NCI-H1105 (cell line): ENCODE results near the gene PSRC1.
"Not testable (repeated sequence)": the region's sequence is repeated elsewhere in the genome, so short reads cannot be mapped to it uniquely, and the experiment has no call there.

ENCODE experiments used
- DNase-seq: peaks from one replicate; lab custom pipeline; 2025; lab: John Stamatoyannopoulos, UW

PSRC1 gene

GRCh38 chr1:109282952-109283747 lies at the start of gene PSRC1:
TSS of gene PSRC1 (minus strand) at chr1:109283145.
- peak; percentile 97 for DNase-seq

GRCh38 chr1:109331113-109331512 lies 48.2 kb upstream of the PSRC1 start:
- no peak for DNase-seq

DNA sequence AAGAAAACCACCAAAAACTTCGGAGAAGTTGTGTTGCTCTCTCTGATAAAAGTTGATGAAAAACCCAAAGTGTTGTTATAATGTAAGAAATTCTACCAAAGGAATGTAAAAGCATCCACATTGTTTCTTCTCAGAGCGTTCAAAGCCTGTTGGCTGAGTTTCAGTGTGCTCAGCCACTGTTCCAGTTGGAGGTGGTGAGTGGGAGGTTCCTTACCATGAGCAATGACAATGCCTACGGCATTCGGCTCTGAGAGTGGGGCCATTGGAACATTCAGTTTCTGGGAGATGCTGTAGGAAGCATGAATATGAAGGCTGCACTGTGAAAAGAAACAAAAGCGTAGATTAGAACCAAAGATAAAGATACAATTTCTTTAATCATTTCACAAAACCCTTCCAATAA lies 44.3 kb upstream of the PSRC1 start:
- no peak for DNase-seq

GRCh38 chr1:109322974-109323373 lies 40.0 kb upstream of the PSRC1 start:
- DNase-seq, result no peak

DNA sequence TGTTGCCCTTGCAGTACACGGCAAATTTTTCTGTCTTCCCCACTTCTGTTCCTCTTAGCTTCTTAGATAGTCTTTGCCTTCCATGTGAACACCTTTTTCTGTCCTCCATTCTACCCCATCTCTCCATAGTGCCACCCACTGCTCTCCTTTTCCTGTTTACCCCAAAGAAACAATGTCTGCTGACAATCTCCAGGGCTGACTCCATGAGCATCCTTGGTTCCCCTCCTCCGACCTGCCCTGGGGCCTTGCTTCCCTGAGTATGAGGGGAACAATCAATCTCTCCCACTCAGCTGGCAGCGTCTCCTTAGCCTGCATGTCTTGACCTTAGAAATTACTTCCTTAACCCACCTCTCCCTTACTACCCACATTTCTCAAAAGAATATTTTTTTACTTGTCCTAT lies 36.2 kb upstream of the PSRC1 start:
- no peak for DNase-seq

DNA sequence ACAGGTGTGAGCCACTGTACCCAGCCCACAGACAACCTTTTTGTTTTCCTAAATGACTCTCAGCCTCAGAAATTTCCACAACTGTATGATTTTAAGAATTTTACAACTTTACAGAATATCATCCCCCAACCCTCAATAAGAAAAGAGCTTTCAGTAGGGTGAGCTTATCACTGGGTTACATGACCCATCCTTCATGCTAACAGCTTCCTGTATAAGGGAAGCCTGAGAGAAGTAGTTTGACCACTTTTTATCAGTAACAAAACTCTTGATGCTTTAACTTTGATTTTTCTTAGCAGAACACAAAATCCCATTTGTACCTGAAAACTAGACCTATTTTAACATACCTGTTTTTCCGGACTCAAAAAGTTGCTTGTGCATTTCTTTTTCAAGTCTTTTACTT lies 33.6 kb upstream of the PSRC1 start:
- no peak for DNase-seq

- no peak for DNase-seq
Observed at GRCh38 chr1:109315288-109315687, 32.3 kb upstream of the PSRC1 start.

DNA sequence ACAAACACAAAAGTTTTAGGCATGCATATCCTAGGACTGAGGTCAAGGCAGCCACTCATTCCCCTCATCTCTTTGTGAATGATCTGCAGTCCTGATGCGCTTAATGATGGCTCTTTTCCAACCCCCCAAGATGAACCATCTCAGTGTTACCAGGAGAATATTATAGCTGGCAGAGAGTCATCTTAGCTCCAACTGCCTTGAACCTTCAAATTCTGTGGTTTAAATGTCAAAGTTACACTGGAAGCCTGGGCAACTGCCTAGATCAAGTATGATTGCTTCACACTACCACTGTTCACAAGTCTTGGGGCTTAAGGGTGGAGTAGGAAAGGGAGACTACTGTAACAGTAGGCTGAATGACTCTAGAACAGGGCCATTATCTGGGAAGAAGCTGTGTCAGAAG lies 31.9 kb upstream of the PSRC1 start:
- no peak for DNase-seq

DNA sequence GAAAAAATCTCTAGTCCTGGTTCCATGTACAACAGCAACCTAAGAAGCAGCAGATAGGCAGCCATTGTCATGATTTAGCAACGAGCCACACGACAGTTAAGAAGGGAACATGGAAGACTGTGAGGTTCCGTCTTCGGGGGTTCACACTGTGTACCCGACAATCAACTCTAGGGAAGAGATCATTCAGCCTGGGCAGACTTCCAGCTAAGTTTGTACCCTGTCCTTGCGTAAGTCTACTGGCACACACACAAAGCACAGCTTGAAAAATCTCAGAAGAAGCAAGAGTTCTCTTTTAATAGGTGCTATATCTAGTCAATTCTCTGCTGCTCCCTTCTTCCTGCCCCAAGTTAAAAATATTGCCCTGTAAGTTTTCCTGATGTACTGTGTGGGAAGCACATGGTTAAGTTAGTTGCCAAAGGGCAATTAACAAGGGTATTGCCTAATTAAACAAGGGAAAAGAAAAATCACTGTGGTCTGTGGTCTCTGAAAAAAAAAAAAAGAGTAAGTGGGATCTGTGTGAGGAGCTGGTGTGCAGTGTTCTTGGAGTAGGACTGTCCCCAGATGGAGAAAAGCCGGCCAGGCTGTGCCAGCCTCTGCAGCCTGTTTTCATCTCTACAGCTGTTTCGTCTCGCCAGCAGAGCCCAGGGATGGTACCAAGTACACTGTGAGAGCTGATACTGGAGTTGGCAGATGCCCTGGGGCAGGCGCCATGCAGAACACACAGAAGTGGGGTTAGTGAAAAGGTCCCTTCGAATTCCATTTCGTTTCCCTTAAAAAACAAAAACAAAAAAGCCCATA lies 30.2 kb upstream of the PSRC1 start:
- DNase-seq, result no peak

GRCh38 chr1:109312246-109312645 lies 29.3 kb upstream of the PSRC1 start:
- no peak for DNase-seq

- DNase-seq, result no peak
Observed at GRCh38 chr1:109309347-109309746, 26.4 kb upstream of the PSRC1 start.

- peak; percentile 45 for DNase-seq
Observed at GRCh38 chr1:109307274-109308021, 24.5 kb upstream of the PSRC1 start.

GRCh38 chr1:109306832-109307273 lies 23.9 kb upstream of the PSRC1 start, which contains the start of gene MYBPHL:
TSS of gene MYBPHL (minus strand) at chr1:109307011. CDS start at chr1:109306991, 20 bp downstream.
- no peak for DNase-seq

DNA sequence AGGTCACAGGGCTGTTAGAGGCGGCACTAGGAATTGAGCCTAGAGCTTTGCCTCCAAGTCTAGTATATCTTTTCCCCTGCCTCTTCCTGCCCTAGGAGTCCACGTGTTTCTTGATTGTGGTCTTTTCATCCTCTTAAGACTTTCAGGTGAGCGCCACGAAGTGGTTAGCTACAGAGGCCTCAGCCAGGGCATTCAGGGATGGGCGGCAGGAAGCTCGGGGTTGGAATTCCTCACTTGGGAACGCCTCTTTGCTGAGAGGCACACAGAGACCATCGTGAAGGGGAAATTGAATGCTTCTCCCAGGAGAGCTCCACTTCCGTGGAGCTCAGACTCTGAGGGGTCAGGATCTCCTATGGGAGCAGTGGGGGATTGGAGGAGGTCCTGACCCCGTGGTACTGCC lies 23.0 kb upstream of the PSRC1 start:
- DNase-seq, result not testable (repeated sequence)

DNA sequence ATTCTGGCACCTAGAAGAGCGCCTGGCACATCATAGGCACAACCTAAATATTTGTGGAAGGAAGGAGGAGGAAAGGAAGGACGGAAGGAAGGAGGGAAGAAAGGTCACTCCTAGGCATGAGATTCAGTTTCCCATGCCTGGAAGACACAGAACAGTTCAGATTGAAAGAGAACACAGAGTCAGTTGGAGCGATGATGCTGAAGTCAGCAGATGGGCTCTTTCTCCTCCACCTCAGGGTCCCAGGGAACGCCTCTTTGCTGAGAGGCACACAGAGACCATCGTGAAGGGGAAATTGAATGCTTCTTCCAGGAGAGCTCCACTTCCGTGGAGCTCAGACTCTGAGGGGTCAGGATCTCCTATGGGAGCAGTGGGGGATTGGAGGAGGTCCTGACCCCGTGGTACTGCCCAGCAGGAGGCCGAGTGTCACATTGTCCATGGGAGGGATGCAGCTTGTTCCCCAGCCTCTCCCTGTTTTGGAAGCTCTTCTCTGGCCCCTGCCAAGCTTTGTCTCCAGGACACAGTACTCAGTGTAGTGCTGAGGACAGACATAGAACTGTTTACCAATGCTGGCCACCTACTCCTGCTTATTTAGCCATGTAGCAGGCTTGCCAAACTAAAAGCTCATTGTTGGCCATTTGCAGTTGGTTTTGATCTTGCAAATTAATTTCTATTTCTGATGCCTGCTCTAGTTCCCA lies 21.4 kb upstream of the PSRC1 start:
- DNase-seq, result no peak

GRCh38 chr1:109301874-109302273 lies 18.9 kb upstream of the PSRC1 start:
- DNase-seq, result no peak

DNA sequence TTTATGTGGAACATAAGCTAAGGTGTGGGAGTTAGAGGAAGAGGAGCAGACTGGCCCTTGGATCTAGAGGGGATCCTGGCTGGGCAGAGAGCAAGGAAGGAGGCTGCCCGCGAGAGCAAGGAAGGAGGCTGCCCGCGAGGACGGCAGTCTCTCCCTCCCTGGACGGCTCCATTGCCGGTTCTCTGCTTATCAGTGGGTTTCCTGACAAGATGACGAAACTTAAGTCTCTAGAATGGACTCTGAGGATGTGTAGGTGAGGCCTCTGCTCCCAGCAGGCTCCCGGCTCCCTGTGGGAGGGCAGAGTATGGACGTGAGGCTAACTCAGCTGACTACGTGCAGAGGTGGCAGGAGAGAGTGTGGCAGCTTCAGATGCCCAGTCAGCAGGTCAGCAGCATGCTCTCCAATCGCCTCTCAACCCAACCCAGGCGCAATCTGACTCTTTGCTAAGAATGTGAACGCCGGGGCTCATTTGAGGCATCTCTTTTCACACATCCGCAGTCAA lies 17.8 kb upstream of the PSRC1 start:
- no peak for DNase-seq

DNA sequence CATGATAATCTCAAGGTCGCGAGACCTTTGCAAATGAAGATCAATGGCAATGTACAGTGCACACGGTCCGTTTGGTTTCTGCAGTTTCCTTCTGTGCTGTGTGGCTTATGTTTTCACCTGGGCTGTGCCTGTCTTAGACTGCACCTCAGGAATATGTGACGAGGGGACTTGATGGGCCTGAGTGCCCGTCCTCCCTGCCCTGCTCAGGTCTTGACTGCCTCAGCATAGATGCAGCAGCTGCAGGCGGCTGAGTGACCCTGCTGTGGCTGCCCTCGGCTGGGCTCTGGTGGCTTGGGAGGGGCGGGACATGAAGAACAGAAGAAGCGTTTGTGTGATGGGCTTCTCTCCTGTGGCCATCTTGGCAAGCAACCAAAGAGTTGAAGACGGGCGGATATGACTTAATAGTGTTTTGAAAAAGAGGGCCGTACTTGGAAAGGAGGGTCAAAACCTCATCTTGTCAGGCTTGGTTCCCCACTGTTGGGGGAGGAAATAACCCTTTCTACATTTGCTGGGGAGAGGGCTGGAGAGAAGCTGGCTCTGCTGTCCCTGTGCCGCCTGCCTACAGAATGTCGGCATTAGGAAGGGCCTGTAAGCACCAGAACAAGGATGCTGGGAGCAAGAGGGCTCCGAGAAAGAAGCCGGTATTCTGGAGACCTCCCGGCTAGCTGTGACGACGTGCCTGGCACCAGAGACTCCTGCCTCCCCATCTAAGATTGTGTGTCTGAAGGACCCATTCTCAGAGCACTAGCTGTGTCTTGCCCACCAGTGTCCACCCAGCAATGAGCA lies 16.8 kb upstream of the PSRC1 start:
- DNase-seq, result no peak

DNA sequence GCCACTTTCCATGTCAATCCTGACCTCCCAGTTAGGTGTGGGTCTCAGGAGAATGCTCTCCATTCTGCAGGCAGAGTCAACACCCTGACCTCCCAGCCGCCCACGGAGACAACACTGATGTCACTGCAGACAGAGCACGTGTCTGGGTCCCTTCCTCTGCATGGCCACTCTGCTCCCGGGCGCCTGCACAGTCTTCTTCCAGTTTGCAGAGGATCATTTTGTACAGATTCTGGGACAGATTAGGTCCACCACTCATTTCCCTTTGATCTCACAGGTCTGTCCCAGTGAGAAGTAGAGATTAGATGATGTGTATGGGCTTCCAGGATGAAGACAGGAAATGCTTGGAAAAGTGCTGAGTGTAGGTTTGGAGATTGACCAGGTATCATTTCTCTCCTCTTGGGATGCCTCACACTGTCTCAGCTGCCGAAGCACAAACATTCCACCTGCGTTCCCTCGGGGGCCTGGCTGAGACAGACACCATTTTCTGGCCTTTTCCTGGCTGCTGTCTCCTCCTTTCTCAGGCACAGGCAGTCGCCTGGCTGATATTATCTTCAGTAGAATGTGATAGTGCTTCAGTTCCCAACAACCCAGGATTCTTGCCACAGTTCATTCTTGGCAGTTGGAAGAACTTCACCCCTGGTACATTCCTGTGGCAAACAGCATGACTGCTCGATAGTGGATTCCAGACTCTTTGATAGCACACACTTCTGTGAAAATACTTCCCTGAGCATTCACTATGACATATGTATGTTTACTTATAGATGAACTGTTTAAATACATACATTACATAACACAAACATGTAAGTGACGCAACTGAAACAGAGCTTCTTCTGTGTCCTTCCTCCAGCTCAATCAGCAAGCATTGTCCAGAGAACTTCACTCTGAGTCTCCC lies 16.0 kb upstream of the PSRC1 start:
- DNase-seq, result no peak

DNA sequence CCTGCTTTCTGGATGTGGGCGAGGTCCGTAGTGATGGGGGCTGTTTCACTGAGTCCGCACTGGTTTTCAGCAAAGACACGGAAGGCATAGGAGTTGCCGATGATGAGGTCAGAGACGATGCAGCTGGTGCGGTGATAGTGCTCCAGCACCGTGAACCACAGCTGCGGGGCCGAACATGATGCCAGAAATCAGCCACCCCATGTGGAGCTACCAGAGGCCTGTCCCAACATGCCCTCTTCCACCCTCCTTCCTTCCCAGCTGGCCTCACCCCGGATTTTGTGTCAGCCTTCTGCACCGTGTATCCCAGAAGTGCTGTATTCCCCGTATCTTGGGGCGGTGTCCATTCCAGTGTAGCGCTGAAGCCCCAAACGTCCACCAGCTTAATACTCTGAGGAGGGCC lies 13.8 kb upstream of the PSRC1 start:
- DNase-seq, result no peak
